CD4-positive, alpha-beta memory T cell (primary cell): ENCODE results near the gene LRRFIP2. TPM values are rescaled to one million over a fixed set of nuclear protein-coding genes. Genes with fewer than 3 reads are reported as not detected.

ENCODE experiments used
- CTCF ChIA-PET: fragments of 350-600 bp; sonication (Branson Sonifier 250); formaldehyde crosslinking; loops from one replicate; lab custom pipeline; 2021; ENCODE audit warnings: inconsistent platforms; ENCODE audit not compliant: partially characterized antibody; lab: Charles Lee
- POLR2A ChIA-PET: fragments of 350-600 bp; sonication (Branson Sonifier 250); formaldehyde crosslinking; loops from one replicate; lab custom pipeline; 2021; ENCODE audit not compliant: partially characterized antibody; lab: Charles Lee
- DNase-seq, 5 donors: peaks; one replicate each; pipeline versions ENCODE4 v3.0.0 to v3.0.0-alpha.2; 2020 to 2022; ENCODE audit warnings: mixed read lengths in 1 of 5
- H3K27ac ChIP-seq: one replicate; pipeline ENCODE4 v1.7.0; 2013; ENCODE audit warnings: low read depth, low read length
- H3K27me3 ChIP-seq: 2 replicates; pipeline ENCODE4 v1.7.0; 2013; ENCODE audit warnings: mild to moderate bottlenecking, low read length, moderate library complexity; ENCODE audit not compliant: insufficient read depth
- H3K36me3 ChIP-seq: 2 replicates; pipeline ENCODE4 v1.7.0; 2013; ENCODE audit warnings: mild to moderate bottlenecking, low read length, moderate library complexity; ENCODE audit not compliant: insufficient read depth
- H3K4me1 ChIP-seq: 2 replicates; pipeline ENCODE4 v1.7.0; 2013; ENCODE audit warnings: mild to moderate bottlenecking, low read length, moderate library complexity; ENCODE audit not compliant: insufficient read depth
- H3K4me3 ChIP-seq, 2 donors: one replicate each; pipeline ENCODE4 v1.7.0; 2013; ENCODE audit warnings: low read length in 2 of 2, mild to moderate bottlenecking in 1 of 2
- H3K9me3 ChIP-seq, 2 donors: one replicate each; pipeline ENCODE4 v1.7.0; 2013; ENCODE audit warnings: low read length in 2 of 2, control low read depth in 1 of 2; ENCODE audit not compliant: control insufficient read depth in 1 of 2
- H3K27ac Mint-ChIP-seq, 7 donors: one replicate each; pipeline ENCODE4 v1.8.0; 2020 to 2021; ENCODE audit warnings: mixed read lengths in 7 of 7, mild to moderate bottlenecking in 6 of 7, inconsistent platforms in 3 of 7, moderate library complexity in 3 of 7
- H3K27me3 Mint-ChIP-seq, 2 donors: one replicate each; pipeline ENCODE4 v1.8.0; 2020 to 2021; ENCODE audit warnings: mixed read lengths in 2 of 2
- H3K36me3 Mint-ChIP-seq, 2 donors: one replicate each; pipeline ENCODE4 v1.8.0; 2020 to 2021; ENCODE audit warnings: mixed read lengths in 2 of 2, inconsistent platforms in 1 of 2, mild to moderate bottlenecking in 1 of 2
- H3K4me1 Mint-ChIP-seq, 4 donors: one replicate each; pipeline ENCODE4 v1.8.0; 2020 to 2021; ENCODE audit warnings: mixed read lengths in 4 of 4, mild to moderate bottlenecking in 1 of 4
- H3K4me3 Mint-ChIP-seq, 8 donors: one replicate each; pipeline ENCODE4 v1.8.0; 2020 to 2021; ENCODE audit warnings: mixed read lengths in 8 of 8, mild to moderate bottlenecking in 7 of 8, moderate library complexity in 6 of 8, inconsistent platforms in 3 of 8
- H3K9me3 Mint-ChIP-seq, 8 donors: one replicate each; pipeline ENCODE4 v1.8.0; 2020 to 2021; ENCODE audit warnings: mixed read lengths in 8 of 8, mild to moderate bottlenecking in 5 of 8, inconsistent platforms in 3 of 8, moderate library complexity in 1 of 8
- intact Hi-C: fragments of 100-400 bp; cut with micrococcal nuclease; formaldehyde crosslinking; loops from one replicate; pipeline ENCODE4 v1.15.1; 2023
- polyA plus RNA-seq, 2 donors: library from polyadenylated mRNA; unstranded; fragments of 300-500 nt; fragmentation: Illumina TruSeq; gene quantifications; one replicate each; pipeline ENCODE4 v1.2.3, GENCODE V29; 2021
- total RNA-seq, 2 experiments: library from RNA; stranded (reverse); gene quantifications; one replicate each; pipeline ENCODE4 v1.2.3, GENCODE V29; 2021

Gene LRRFIP2
- total and polyA plus RNA-seq, 4 experiments from 2014 or later = 8.2 to 29.6 (median 22.0) TPM

GRCh38 chr3:37130448-37130847 lies 43.9 kb downstream of the LRRFIP2 start:
- no peaks in the 10 kb centered on the region for H3K27me3 ChIP-seq
- intact Hi-C loops = no loop called here
- peaks cover 4 to 12% of the 10 kb centered on the region in 2 donors for H3K36me3 Mint-ChIP-seq
- H3K27me3 Mint-ChIP-seq = no peaks in the 10 kb centered on the region
- no peaks in the 10 kb centered on the region for H3K9me3 ChIP-seq
- H3K9me3 Mint-ChIP-seq = no peaks in the 10 kb centered on the region
- H3K4me3 ChIP-seq = no peak overlapping the region
- H3K4me3 Mint-ChIP-seq = no peak overlapping the region
- CTCF ChIA-PET = no interaction called here
- no peaks in the 10 kb centered on the region for H3K36me3 ChIP-seq
- no peak for DNase-seq
- no peaks in the 10 kb centered on the region for H3K4me1 ChIP-seq
- H3K27ac ChIP-seq = no peak overlapping the region
- POLR2A ChIA-PET = no interaction called here
- H3K27ac Mint-ChIP-seq = peak overlapping the region in 1 of 7 donors; percentile 81
- peaks cover 7 to 15% (median 9%) of the 10 kb centered on the region in 4 donors for H3K4me1 Mint-ChIP-seq

- no peak overlapping the region for H3K4me3 ChIP-seq
- Mint-ChIP-seq H3K36me3 (peaks cover 4 to 12% of the 10 kb centered on the region in 2 donors), H3K27ac (peak overlapping the region in 2 of 7 donors; percentile 38 to 81), H3K27me3 (no peaks in the 10 kb centered on the region), H3K4me1 (peaks cover 7 to 15% (median 9%) of the 10 kb centered on the region in 4 donors), H3K9me3 (no peaks in the 10 kb centered on the region), H3K4me3 (no peak overlapping the region)
- H3K27ac ChIP-seq = no peak overlapping the region
- POLR2A ChIA-PET = no interaction called here
- H3K9me3 ChIP-seq = no peaks in the 10 kb centered on the region
- no peak for DNase-seq
- CTCF ChIA-PET = no interaction called here
- no peaks in the 10 kb centered on the region for H3K27me3 ChIP-seq
- no peaks in the 10 kb centered on the region for H3K36me3 ChIP-seq
- intact Hi-C loops = no loop called here
- H3K4me1 ChIP-seq = no peaks in the 10 kb centered on the region
Measured at GRCh38 chr3:37129871-37130270, 44.5 kb downstream of the LRRFIP2 start.

GRCh38 chr3:37127340-37127739 lies 47.0 kb downstream of the LRRFIP2 start:
- H3K4me3 Mint-ChIP-seq = no peak overlapping the region
- ChIA-PET CTCF (no interaction called here), POLR2A (no interaction called here)
- no peak overlapping the region for H3K27ac ChIP-seq
- no peaks in the 10 kb centered on the region for H3K27me3 ChIP-seq
- H3K36me3 Mint-ChIP-seq = peaks cover 12 to 17% of the 10 kb centered on the region in 2 donors
- intact Hi-C loops = no loop called here
- H3K27ac Mint-ChIP-seq = no peak overlapping the region
- H3K9me3 ChIP-seq = no peaks in the 10 kb centered on the region
- no peaks in the 10 kb centered on the region for H3K36me3 ChIP-seq
- H3K4me1 Mint-ChIP-seq = peaks cover 6 to 15% (median 9%) of the 10 kb centered on the region in 4 donors
- H3K4me3 ChIP-seq = no peak overlapping the region
- H3K27me3 Mint-ChIP-seq = no peaks in the 10 kb centered on the region
- no peak for DNase-seq
- H3K4me1 ChIP-seq = no peaks in the 10 kb centered on the region
- no peaks in the 10 kb centered on the region for H3K9me3 Mint-ChIP-seq

- intact Hi-C loops = no loop called here
- no peaks in the 10 kb centered on the region for H3K36me3 ChIP-seq
- no peaks in the 10 kb centered on the region for H3K27me3 ChIP-seq
- no peak overlapping the region for H3K4me3 ChIP-seq
- H3K4me1 ChIP-seq = no peaks in the 10 kb centered on the region
- Mint-ChIP-seq H3K4me3 (no peak overlapping the region), H3K27ac (no peak overlapping the region), H3K9me3 (peaks cover 0 to 4% (median 0%) of the 10 kb centered on the region in 8 donors), H3K27me3 (no peaks in the 10 kb centered on the region), H3K36me3 (peaks cover 16 to 21% of the 10 kb centered on the region in 2 donors), H3K4me1 (peaks cover 5 to 15% (median 10%) of the 10 kb centered on the region in 4 donors)
- H3K9me3 ChIP-seq = no peaks in the 10 kb centered on the region
- POLR2A ChIA-PET = no interaction called here
- CTCF ChIA-PET = no interaction called here
- H3K27ac ChIP-seq = no peak overlapping the region
- DNase-seq = no peak
Measured at GRCh38 chr3:37126856-37127255, 47.5 kb downstream of the LRRFIP2 start.

GRCh38 chr3:37125195-37126073 lies 48.9 kb downstream of the LRRFIP2 start:
- CTCF ChIA-PET = no interaction called here
- peaks cover 0 to 4% (median 0%) of the 10 kb centered on the region in 8 donors for H3K9me3 Mint-ChIP-seq
- peak overlapping the region in 1 of 7 donors; percentile 57 for H3K27ac Mint-ChIP-seq

GRCh38 chr3:37124435-37124834 lies 49.9 kb downstream of the LRRFIP2 start:
- Mint-ChIP-seq H3K27me3 (no peaks in the 10 kb centered on the region), H3K36me3 (peaks cover 16 to 22% of the 10 kb centered on the region in 2 donors), H3K27ac (no peak overlapping the region), H3K9me3 (peaks cover 0 to 4% (median 0%) of the 10 kb centered on the region in 8 donors), H3K4me1 (peaks cover 0 to 1% (median 0%) of the 10 kb centered on the region in 4 donors), H3K4me3 (no peak overlapping the region)
- no peaks in the 10 kb centered on the region for H3K9me3 ChIP-seq
- POLR2A ChIA-PET = no interaction called here
- H3K36me3 ChIP-seq = no peaks in the 10 kb centered on the region
- no peaks in the 10 kb centered on the region for H3K4me1 ChIP-seq
- no peaks in the 10 kb centered on the region for H3K27me3 ChIP-seq
- intact Hi-C loops = no loop called here
- no peak overlapping the region for H3K27ac ChIP-seq
- DNase-seq = no peak
- CTCF ChIA-PET = no interaction called here
- H3K4me3 ChIP-seq = no peak overlapping the region

More at GRCh38 chr3:37125195-37126073, 48.9 kb downstream of the LRRFIP2 start:
- no peak overlapping the region for H3K27ac ChIP-seq
- H3K27me3 Mint-ChIP-seq = no peaks in the 10 kb centered on the region
- H3K9me3 ChIP-seq = no peaks in the 10 kb centered on the region
- H3K4me3 Mint-ChIP-seq = no peak overlapping the region
- peaks cover 17 to 22% of the 10 kb centered on the region in 2 donors for H3K36me3 Mint-ChIP-seq
- intact Hi-C loops = no loop called here
- H3K27me3 ChIP-seq = no peaks in the 10 kb centered on the region
- no peak for DNase-seq
- no peak overlapping the region for H3K4me3 ChIP-seq
- peaks cover 0 to 5% (median 3%) of the 10 kb centered on the region in 4 donors for H3K4me1 Mint-ChIP-seq
- POLR2A ChIA-PET = no interaction called here
- no peaks in the 10 kb centered on the region for H3K4me1 ChIP-seq
- H3K36me3 ChIP-seq = no peaks in the 10 kb centered on the region

- ChIA-PET CTCF (no interaction called here), POLR2A (no interaction called here)
- Histone ChIP-seq H3K27ac (no peak overlapping the region), H3K9me3 (no peaks in the 10 kb centered on the region), H3K36me3 (no peaks in the 10 kb centered on the region), H3K4me3 (no peak overlapping the region), H3K4me1 (no peaks in the 10 kb centered on the region), H3K27me3 (no peaks in the 10 kb centered on the region)
- H3K9me3 Mint-ChIP-seq = peaks cover 0 to 4% (median 0%) of the 10 kb centered on the region in 8 donors
- no peaks in the 10 kb centered on the region for H3K27me3 Mint-ChIP-seq
- intact Hi-C loops = no loop called here
- peaks cover 15 to 18% of the 10 kb centered on the region in 2 donors for H3K36me3 Mint-ChIP-seq
- H3K27ac Mint-ChIP-seq = no peak overlapping the region
- no peak overlapping the region for H3K4me3 Mint-ChIP-seq
- H3K4me1 Mint-ChIP-seq = peaks cover 0 to 1% (median 0%) of the 10 kb centered on the region in 4 donors
- no peak for DNase-seq
Measured at GRCh38 chr3:37123292-37123691, 51.1 kb downstream of the LRRFIP2 start.
